Measurements from ENCODE around the gene TMEM204.

TMEM204 gene

DNA sequence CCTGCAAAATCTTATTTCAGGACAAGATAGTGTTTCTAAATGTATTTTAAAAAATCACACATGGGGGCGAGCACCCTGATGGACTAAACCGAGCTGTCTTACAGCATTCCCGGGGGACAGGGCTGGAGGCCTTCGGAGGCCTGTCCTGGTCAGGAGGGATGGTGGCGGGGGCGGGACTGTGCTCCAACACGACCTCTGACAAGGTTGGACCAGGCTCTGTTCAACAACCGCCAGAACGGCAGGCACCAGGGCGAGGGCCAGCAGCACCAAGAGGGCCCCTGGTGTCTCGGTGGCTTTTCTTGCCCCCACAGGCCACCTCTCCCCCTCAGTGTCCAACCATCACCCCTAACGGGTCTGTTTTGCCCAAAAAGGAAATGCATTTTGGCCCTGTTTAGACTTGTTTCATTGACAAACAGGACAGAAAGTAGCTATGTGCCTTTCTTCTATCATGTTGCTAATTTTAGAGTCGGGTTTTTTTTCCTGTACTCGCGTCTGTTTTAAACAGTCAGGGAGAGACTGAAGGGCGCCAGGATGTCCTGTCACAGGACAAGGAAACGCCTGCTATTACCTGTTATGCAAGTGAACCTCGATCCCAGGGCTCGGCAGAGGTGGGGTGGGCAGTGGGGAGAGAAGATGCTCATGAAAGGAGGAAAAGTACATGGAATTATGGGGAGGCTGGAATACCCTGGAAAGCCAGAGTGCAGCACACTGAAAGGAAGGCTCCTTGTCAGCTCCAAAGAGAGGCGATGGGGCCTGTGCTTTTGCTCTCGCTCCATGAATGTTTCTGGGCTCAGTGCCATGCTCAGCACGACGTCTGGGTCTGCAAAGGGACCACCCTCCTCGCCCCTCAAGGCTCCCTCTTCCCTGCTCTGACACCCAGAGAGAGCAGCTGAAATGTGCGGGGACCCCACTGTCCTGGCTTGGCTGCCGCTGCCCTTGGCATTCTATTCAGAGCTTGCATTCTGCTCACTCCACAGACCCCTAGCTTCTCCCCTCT is 11.9 kb downstream of the TMEM204 start:
- Histone ChIP-seq H3K9me3 (ENCODE audit: low read length) (no peaks in the 10 kb centered on the region), H3K27me3 (ENCODE audit: control insufficient read depth in 1 of 2, insufficient read depth in 2 of 2, low read length in 2 of 2) (no peaks in the 10 kb centered on the region), H3K4me1 (ENCODE audit: insufficient read depth, low read length) (peaks cover 38% of the 10 kb centered on the region), H3K36me3 (ENCODE audit: insufficient read depth, low read length) (peaks cover 36% of the 10 kb centered on the region), H3K9ac (ENCODE audit: low read length) (peak overlapping the region; percentile 57), H3K4me3 (ENCODE audit: low read depth in 1 of 2, low read length in 2 of 2) (peak overlapping the region in 1 of 2 donors; percentile 47), H3K27ac (ENCODE audit: low read depth, low read length) (peak overlapping the region; percentile 82)

DNA sequence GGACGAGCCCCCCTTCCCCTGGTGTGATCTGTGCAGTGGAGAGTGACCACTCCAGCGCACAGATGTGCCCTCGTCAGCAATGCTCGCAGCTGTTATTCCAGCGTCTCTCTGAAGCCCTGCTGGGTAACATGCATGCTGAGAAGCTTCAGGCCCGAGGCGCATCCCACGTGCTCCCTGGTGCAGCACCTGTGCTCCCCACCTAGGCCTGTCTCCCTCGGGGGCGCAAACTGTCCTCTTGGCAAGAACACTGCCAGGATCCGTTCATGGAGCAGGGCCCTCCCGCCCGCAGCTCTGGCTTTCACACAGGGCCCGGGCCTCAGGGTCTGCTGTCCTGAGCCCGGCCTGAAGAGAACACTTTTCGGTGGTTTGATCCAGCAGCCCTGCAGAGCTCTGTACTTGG is 13.0 kb downstream of the TMEM204 start:
- peaks cover 43% of the 10 kb centered on the region for H3K4me1 ChIP-seq (ENCODE audit: insufficient read depth, low read length)
- H3K27me3 ChIP-seq (ENCODE audit: control insufficient read depth in 1 of 2, insufficient read depth in 2 of 2, low read length in 2 of 2), result no peaks in the 10 kb centered on the region
- peaks cover 31% of the 10 kb centered on the region for H3K36me3 ChIP-seq (ENCODE audit: insufficient read depth, low read length)
- H3K9me3 ChIP-seq (ENCODE audit: low read length), result no peaks in the 10 kb centered on the region
- H3K4me3 ChIP-seq (ENCODE audit: low read depth in 1 of 2, low read length in 2 of 2), result no peak overlapping the region
- H3K27ac ChIP-seq (ENCODE audit: low read depth, low read length), result peak overlapping the region; percentile 82
- no peak overlapping the region for H3K9ac ChIP-seq (ENCODE audit: low read length)

DNA sequence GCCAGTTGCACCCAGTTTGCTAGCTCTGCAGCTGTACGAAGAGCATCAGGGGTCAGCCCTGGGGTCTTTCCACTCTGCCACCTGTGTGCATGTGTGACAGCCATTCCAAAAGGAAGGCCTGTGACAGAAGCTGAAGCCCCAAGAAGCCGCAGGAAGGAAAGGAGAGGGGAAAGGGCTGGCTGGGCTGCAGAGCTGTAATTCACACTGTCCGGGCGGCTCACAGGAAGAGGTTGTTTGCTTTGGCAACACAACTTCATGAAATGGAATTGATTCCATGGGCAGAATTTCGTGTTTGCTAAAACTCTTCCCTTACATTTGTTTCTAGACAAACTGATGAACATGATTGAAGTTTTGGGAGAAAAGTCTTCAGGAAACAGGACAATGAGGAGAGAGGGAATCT is 14.8 kb downstream of the TMEM204 start:
- peaks cover 24% of the 10 kb centered on the region for H3K36me3 ChIP-seq (ENCODE audit: insufficient read depth, low read length)
- H3K27ac ChIP-seq (ENCODE audit: low read depth, low read length), result no peak overlapping the region
- H3K4me1 ChIP-seq (ENCODE audit: insufficient read depth, low read length), result peaks cover 46% of the 10 kb centered on the region
- no peaks in the 10 kb centered on the region for H3K9me3 ChIP-seq (ENCODE audit: low read length)
- no peak overlapping the region for H3K4me3 ChIP-seq (ENCODE audit: low read depth in 1 of 2, low read length in 2 of 2)
- H3K9ac ChIP-seq (ENCODE audit: low read length), result no peak overlapping the region
- no peaks in the 10 kb centered on the region for H3K27me3 ChIP-seq (ENCODE audit: control insufficient read depth in 1 of 2, insufficient read depth in 2 of 2, low read length in 2 of 2)

DNA sequence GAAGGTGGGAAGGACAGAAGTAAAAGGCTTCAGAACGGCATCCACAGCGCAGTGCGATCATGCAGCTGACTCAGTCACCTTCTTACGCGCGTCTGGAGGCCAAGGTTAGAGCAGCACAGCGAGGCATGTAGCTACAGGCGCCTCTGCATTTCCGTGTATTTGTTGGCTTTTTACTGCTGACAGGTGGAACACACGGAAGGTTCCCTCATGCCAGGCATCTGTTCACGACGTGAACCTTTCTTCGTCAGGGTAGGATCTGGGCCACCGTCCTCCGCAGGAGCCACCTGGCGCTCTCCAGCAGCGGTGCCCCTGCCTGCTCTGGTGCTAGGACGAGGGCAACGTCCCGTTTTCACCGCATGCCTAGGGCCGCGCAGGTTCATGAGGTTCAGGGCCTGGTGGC is 15.3 kb downstream of the TMEM204 start:
- Histone ChIP-seq H3K36me3 (ENCODE audit: insufficient read depth, low read length) (peaks cover 24% of the 10 kb centered on the region), H3K9me3 (ENCODE audit: low read length) (no peaks in the 10 kb centered on the region), H3K9ac (ENCODE audit: low read length) (no peak overlapping the region), H3K27ac (ENCODE audit: low read depth, low read length) (no peak overlapping the region), H3K27me3 (ENCODE audit: control insufficient read depth in 1 of 2, insufficient read depth in 2 of 2, low read length in 2 of 2) (no peaks in the 10 kb centered on the region), H3K4me3 (ENCODE audit: low read depth in 1 of 2, low read length in 2 of 2) (no peak overlapping the region), H3K4me1 (ENCODE audit: insufficient read depth, low read length) (peaks cover 45% of the 10 kb centered on the region)

- peaks cover 27% of the 10 kb centered on the region for H3K36me3 ChIP-seq (ENCODE audit: insufficient read depth, low read length)
- H3K4me1 ChIP-seq (ENCODE audit: insufficient read depth, low read length), result peaks cover 41% of the 10 kb centered on the region
- H3K27ac ChIP-seq (ENCODE audit: low read depth, low read length), result no peak overlapping the region
Observed at GRCh38 chr16:1550069-1550468, 16.6 kb downstream of the TMEM204 start.

GRCh38 chr16:1550696-1551095 is 17.2 kb downstream of the TMEM204 start:
- H3K9ac ChIP-seq (ENCODE audit: low read length), result no peak overlapping the region
- H3K9me3 ChIP-seq (ENCODE audit: low read length), result no peaks in the 10 kb centered on the region
- H3K27ac ChIP-seq (ENCODE audit: low read depth, low read length), result no peak overlapping the region
- H3K36me3 ChIP-seq (ENCODE audit: insufficient read depth, low read length), result peaks cover 33% of the 10 kb centered on the region
- peaks cover 35% of the 10 kb centered on the region for H3K4me1 ChIP-seq (ENCODE audit: insufficient read depth, low read length)
- H3K4me3 ChIP-seq (ENCODE audit: low read depth in 1 of 2, low read length in 2 of 2), result no peak overlapping the region
- H3K27me3 ChIP-seq (ENCODE audit: control insufficient read depth in 1 of 2, insufficient read depth in 2 of 2, low read length in 2 of 2), result no peaks in the 10 kb centered on the region

More at GRCh38 chr16:1550069-1550468, 16.6 kb downstream of the TMEM204 start:
- Histone ChIP-seq H3K4me3 (ENCODE audit: low read depth in 1 of 2, low read length in 2 of 2) (no peak overlapping the region), H3K9ac (ENCODE audit: low read length) (no peak overlapping the region), H3K9me3 (ENCODE audit: low read length) (no peaks in the 10 kb centered on the region), H3K27me3 (ENCODE audit: control insufficient read depth in 1 of 2, insufficient read depth in 2 of 2, low read length in 2 of 2) (no peaks in the 10 kb centered on the region)

DNA sequence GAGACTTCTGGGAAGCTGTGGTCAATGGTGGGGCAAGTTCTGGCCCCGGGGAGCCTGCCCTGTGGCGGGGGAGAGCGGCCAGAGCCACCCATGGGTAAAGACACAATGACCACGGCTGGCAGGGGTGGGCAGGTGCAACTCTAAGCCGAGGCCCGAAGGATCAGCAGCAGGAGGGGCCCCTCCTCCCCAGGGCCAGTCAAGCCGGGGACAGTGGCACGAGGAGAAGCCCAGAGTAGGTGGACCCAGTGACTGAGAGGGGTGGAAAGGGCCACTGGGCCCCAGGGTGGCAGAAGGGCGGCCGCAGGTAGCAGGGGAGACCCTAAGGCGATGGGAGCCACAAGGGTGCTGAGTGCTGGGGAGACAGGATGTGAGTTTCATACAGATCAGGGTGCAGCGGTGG is 17.7 kb downstream of the TMEM204 start:
- no peaks in the 10 kb centered on the region for H3K27me3 ChIP-seq (ENCODE audit: control insufficient read depth in 1 of 2, insufficient read depth in 2 of 2, low read length in 2 of 2)
- no peaks in the 10 kb centered on the region for H3K9me3 ChIP-seq (ENCODE audit: low read length)
- H3K4me1 ChIP-seq (ENCODE audit: insufficient read depth, low read length), result peaks cover 30% of the 10 kb centered on the region
- no peak overlapping the region for H3K27ac ChIP-seq (ENCODE audit: low read depth, low read length)
- H3K4me3 ChIP-seq (ENCODE audit: low read depth in 1 of 2, low read length in 2 of 2), result no peak overlapping the region
- H3K9ac ChIP-seq (ENCODE audit: low read length), result no peak overlapping the region
- H3K36me3 ChIP-seq (ENCODE audit: insufficient read depth, low read length), result peaks cover 36% of the 10 kb centered on the region

DNA sequence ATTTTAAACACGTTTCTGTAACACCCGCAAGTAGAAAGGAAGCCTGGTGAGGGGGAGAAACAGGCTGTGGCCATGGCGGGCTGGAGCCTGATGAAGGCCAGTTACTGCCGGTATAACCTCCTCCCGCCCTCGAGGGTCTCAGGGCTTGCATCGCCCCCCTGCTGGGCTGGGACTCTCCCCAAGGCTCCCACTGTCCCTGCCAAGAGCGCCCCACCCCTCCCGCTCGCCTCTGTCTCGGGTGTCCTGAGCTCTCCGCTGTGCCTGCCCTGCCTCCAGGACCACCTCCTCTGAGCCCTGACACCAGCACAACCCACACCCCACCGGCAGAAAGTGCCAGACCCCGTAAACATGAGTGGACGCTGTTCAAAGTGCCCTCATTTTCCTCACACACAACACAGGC is 18.7 kb downstream of the TMEM204 start:
- no peaks in the 10 kb centered on the region for H3K9me3 ChIP-seq (ENCODE audit: low read length)
- H3K27ac ChIP-seq (ENCODE audit: low read depth, low read length), result no peak overlapping the region
- peaks cover 21% of the 10 kb centered on the region for H3K4me1 ChIP-seq (ENCODE audit: insufficient read depth, low read length)
- no peaks in the 10 kb centered on the region for H3K27me3 ChIP-seq (ENCODE audit: control insufficient read depth in 1 of 2, insufficient read depth in 2 of 2, low read length in 2 of 2)
- no peak overlapping the region for H3K9ac ChIP-seq (ENCODE audit: low read length)
- H3K4me3 ChIP-seq (ENCODE audit: low read depth in 1 of 2, low read length in 2 of 2), result no peak overlapping the region
- peaks cover 30% of the 10 kb centered on the region for H3K36me3 ChIP-seq (ENCODE audit: insufficient read depth, low read length)

DNA sequence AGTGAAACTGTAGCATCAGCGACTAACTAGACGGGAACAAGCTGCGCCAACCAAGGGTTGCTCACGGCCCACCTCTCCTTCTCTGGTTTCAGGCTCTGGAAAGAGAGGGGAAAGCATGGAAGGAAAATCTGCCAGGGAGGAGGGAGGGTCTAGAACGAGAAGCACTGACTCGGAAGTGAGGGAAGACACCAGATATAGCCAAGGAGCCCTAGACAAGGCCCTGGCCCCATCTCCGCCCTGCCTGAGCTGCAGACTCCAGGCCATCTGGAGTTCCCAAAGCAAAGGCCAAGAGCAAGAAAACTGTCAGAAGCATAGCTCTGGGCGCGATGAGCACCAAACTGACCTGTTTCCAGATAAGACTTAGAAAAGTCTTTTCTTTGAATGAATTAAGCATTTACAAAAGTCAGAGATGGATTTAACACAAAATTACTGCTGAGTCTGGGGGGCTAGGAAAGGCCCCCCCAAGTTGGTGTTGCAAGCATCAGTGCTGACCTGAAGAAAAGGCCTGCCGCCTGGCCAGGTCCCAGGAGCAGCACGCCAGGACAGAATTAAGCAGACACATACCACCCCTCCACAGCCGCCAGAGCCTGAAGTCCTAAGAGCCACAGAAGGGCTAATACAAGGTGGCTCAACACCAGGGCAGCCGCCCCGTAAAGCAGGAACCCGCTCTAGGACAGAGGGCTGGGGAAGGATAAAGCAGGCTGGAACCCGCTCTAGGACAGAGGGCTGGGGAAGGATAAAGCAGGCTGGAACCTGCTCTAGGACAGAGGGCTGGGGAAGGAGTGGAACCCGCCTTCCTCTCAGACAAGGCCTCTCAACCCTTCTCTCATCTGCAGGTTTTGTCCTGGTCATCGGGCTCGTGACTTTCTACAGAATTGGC is 20.7 kb downstream of the TMEM204 start:
- Histone ChIP-seq H3K27ac (ENCODE audit: low read depth, low read length) (no peak overlapping the region), H3K9me3 (ENCODE audit: low read length) (no peaks in the 10 kb centered on the region), H3K4me3 (ENCODE audit: low read depth in 1 of 2, low read length in 2 of 2) (no peak overlapping the region), H3K36me3 (ENCODE audit: insufficient read depth, low read length) (peaks cover 47% of the 10 kb centered on the region), H3K9ac (ENCODE audit: low read length) (no peak overlapping the region), H3K4me1 (ENCODE audit: insufficient read depth, low read length) (peaks cover 20% of the 10 kb centered on the region), H3K27me3 (ENCODE audit: control insufficient read depth in 1 of 2, insufficient read depth in 2 of 2, low read length in 2 of 2) (no peaks in the 10 kb centered on the region)

DNA sequence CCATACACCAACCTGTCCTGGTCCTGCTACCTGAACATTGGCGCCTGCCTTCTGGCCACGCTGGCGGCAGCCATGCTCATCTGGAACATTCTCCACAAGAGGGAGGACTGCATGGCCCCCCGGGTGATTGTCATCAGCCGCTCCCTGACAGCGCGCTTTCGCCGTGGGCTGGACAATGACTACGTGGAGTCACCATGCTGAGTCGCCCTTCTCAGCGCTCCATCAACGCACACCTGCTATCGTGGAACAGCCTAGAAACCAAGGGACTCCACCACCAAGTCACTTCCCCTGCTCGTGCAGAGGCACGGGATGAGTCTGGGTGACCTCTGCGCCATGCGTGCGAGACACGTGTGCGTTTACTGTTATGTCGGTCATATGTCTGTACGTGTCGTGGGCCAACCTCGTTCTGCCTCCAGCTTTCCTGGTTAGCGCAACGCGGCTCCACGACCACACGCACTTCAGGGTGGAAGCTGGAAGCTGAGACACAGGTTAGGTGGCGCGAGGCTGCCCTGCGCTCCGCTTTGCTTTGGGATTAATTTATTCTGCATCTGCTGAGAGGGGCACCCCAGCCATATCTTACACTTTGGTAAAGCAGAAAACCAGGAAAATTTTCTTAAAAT is 21.5 kb downstream of the TMEM204 start:
- H3K27ac ChIP-seq (ENCODE audit: low read depth, low read length), result no peak overlapping the region
- H3K27me3 ChIP-seq (ENCODE audit: control insufficient read depth in 1 of 2, insufficient read depth in 2 of 2, low read length in 2 of 2), result no peaks in the 10 kb centered on the region
- no peak overlapping the region for H3K9ac ChIP-seq (ENCODE audit: low read length)
- H3K4me1 ChIP-seq (ENCODE audit: insufficient read depth, low read length), result peaks cover 15% of the 10 kb centered on the region
- H3K9me3 ChIP-seq (ENCODE audit: low read length), result no peaks in the 10 kb centered on the region
- H3K4me3 ChIP-seq (ENCODE audit: low read depth in 1 of 2, low read length in 2 of 2), result no peak overlapping the region
- H3K36me3 ChIP-seq (ENCODE audit: insufficient read depth, low read length), result peaks cover 52% of the 10 kb centered on the region

DNA sequence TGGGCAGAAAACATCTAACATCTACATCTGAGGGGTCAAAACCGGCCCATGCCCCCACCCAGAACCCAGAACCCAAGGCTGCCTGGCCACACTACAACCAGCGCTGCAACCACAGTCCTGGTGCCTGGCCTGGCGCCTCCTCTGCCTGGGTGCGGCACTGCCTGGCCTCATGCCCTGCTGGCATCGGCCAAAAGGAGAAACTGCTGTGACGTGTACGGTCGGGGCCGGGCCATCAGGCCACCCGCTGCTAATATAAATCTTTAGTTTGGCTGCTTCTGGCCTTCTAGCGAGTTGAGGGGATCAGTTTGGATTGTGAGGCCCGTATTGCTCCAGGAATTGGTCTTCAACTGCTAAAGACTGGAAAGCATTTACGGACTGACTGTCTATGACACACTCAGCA is 22.8 kb downstream of the TMEM204 start:
- no peak overlapping the region for H3K27ac ChIP-seq (ENCODE audit: low read depth, low read length)
- H3K4me1 ChIP-seq (ENCODE audit: insufficient read depth, low read length), result peaks cover 6% of the 10 kb centered on the region

More for the DNA sequence above, 22.8 kb downstream of the TMEM204 start:
- H3K9ac ChIP-seq (ENCODE audit: low read length), result no peak overlapping the region
- H3K4me3 ChIP-seq (ENCODE audit: low read depth in 1 of 2, low read length in 2 of 2), result no peak overlapping the region
- peaks cover 55% of the 10 kb centered on the region for H3K36me3 ChIP-seq (ENCODE audit: insufficient read depth, low read length)
- no peaks in the 10 kb centered on the region for H3K9me3 ChIP-seq (ENCODE audit: low read length)
- H3K27me3 ChIP-seq (ENCODE audit: control insufficient read depth in 1 of 2, insufficient read depth in 2 of 2, low read length in 2 of 2), result no peaks in the 10 kb centered on the region
